Inflammatory macrophage (primary cell): ENCODE data around the gene SUDS3.

Source experiments
- DNase-seq, 2 donors: peaks; one replicate each; pipeline ENCODE4 v3.0.0-alpha.2; 2020 to 2022

SUDS3 gene

DNA sequence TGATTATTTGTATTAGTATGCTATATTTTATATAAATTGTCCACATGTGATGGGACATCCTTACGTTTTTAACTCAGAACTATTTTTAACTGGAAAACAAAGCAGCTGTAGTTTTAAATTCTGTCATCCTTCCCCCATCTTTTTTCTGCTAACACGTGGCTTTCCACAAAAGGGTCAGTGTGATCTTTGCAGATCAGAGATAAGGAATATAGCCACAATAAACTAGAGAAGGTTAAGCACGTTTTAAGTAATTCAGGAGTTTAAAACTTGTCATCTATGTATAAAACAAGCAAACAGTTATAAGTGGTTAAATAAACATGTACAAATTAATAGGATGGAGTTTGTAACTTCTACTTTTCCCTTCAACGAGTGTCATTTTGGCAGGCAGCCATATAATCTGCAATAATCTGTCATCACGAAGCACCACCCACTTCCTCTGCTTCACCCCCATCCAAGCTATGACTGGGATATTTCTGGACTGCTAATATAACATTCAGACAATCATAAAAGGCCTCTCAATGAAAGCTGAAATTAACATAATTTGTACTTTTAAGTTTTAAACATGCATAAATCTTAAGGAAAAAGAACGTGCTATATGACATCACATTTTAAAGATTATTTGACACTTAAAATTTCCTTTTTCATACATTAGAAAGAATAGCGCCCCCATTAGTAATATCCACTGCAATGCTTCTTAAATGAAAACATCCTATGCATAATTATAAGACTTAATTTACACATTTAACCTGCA, 18.9 kb upstream of the SUDS3 start:
- peak; percentile 85 to 94 for DNase-seq

DNA sequence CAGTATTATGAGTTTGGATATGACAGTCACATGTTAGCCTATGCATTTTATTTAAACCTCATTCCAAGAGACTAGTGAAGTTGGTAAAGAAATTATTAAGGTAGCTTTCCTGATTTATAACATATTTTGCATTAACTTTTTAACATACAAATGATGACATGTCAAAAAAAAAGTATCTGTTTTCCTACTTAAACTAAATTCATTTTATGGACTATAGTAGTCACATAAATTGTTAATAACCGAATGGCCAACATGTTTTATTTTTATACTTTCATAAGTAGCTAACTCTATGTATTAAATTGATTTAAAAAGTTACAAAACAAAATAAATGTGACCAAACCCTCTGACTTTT, 18.4 kb upstream of the SUDS3 start:
- no peak for DNase-seq

DNA sequence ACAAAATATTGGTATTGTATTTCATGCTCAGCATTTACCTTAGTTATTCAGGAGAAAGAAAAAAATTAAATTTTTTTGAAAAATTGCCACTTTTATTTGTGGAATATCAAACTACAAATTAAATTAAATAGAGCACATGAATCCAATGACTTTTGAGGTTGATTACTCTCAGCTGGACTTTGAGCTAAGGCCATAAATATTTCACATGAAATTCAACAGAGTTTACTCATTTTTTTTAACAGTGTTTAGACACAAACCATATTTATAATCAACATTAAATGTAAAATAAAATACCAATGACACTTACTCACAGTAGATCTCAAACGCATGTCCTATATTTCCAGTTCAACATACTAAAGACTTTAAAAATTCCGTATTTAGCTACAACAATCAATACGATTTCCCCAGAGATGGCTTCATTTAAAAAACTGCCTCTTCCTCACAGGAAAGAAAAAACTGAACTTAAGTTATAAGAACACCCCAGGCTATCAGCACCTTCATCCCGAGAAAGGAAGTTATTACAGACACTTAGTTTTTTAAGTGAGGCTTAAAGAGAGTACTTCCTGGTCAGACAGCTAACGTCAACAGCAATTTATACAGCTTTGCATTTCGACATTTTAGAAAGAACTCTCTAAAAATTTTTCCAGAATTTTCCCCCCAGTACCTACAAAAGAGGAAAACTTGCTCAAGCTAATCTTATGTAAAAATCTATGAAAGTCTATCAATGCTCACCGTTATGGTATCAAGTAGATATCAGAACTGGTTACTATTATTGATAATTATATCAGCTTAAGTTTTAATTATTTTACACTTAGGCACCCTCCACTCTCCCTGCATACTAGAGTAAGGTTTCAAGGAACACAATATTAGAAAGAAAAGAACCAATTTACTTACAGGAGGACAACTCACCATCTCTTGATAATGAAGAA, 17.5 kb upstream of the SUDS3 start:
- peak; percentile 69 to 81 for DNase-seq

DNA sequence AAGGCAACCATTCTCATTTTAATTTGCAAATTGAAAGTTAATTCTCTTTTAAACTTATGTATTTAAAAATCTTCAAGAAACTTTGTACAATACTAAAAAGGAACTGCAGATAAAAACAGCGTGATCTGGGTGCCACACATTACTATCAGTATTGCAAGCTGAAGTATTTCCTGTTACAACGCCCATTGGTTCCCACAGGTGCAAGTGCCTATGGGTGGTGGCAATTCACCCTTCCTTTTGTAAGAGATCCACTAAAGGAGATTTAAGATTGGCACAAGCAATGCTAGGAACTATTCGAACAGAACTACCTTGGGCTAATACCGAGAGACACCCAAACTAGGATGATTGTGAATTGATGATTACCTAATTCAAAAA, 16.8 kb upstream of the SUDS3 start:
- peak; percentile 38 to 50 for DNase-seq

DNA sequence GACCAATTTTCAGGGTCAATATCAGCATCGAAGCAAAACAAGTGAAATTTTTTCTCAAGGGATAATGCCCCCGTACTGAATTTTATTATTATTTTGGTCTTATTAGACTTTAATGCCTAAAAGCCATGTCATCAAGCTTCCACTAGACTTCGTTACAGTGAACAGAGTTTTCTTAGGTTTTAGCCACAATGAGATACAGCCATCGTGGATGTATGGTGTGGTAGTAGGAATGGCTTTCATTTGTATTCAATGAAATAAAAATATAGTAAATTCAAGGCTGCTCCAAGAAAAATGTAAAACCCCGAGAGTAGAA, 15.3 kb upstream of the SUDS3 start:
- no peak for DNase-seq

DNA sequence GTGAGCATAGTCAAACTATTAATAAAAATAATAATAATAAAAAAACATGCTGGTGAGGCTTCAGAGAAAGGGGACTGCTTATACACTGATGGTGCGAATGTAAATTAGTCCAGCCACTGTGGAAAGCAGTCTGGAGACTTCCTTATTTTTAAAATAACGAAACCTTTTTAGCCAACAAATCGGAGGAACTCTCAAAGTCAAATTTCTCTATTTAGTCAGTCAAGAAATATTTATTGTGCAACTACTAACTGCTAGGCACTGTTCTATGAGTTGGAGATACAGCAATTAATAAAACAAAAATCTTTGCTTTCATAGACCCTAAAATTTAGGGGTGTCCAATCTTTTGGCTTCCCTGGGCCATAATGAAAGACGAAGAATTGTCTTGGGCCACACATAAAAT, 14.5 kb upstream of the SUDS3 start:
- peak; percentile 65 to 90 for DNase-seq

DNA sequence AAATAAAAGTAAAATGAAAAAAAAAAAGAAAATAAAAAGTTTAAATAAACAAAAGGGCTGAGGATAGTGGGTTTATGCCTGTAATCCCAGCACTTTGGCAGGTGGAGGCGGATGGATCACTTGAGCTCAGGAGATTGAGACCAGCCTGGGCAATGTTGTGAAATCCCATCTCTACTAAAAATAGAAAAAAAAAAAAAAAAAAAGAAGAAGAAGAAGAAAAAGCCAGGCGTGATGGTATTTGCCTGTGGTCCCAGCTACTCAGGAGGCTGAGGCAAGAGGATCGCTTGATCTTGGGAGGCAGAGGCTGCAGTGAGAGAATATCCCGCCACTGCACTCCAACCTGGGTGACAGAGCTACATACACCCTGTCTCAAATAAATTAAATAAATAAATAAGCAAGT, 7.5 kb upstream of the SUDS3 start:
- peak; percentile 26 to 29 for DNase-seq

DNA sequence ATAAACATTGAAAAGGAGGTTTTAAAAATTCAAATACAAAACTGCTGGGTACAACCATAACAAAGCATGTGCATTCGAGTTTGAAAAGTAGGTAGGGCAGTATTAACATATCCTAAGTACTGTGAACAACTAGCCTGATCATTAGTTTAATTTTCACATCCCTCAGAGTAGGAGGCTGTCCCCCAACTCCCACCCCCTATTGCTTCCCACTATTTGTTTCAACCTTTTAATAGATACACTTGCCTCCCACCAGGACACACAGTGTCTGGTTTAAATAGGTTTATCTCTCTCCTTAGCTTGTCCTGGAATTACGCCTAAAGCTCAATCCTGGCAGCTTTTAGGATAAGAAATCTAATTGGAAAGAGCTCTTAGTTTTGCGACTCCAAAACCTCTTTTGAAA, 5.8 kb upstream of the SUDS3 start:
- no peak for DNase-seq

DNA sequence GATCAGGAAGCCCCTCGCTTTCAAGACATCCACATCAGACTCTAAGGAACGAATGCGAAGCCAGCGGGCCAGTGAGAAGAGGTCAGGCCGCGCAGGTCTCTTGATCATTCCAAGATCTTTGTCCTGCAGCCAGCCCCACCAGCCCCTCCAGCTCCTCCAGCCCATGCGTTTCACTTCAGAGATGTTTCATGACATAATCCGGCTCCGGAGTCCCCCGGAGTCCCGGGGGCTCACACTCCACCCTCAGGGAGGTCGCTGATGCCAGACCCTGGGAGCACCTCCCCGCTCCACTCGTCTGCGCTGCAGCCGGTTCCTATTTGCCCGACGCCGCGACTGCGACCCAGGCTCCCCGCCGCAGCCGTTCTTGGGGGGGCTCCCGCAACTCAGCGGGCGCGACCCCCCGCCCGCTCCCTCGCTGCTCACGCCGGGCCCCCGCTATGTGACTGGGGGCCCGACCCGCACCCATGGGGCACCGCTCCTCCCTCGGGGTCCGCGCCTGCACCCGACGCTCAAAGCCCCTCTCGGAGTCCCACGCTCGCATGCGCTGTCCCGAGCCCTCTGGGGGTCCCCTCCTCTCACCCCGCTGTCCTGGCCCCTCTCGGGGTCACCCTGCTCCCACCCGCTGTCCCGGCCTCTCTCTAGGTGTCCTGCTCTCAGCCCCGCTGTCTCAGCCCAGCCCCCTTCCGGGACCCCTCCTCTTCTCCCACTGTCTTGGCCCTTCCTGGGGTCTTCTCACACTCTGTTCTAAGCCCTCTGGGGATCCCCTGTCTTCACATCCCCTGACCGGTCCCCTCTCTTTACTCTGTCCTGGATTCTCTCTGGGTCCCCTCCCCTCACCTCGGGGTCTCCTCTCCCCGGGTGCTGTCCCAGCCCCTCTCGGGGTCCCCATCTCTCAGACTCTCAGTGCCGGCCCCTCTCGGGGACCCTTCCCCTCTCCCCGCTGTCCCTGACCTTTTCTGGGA, 4.8 kb upstream of the SUDS3 start:
- peak in 1 of 2 donors; percentile 23 for DNase-seq

DNA sequence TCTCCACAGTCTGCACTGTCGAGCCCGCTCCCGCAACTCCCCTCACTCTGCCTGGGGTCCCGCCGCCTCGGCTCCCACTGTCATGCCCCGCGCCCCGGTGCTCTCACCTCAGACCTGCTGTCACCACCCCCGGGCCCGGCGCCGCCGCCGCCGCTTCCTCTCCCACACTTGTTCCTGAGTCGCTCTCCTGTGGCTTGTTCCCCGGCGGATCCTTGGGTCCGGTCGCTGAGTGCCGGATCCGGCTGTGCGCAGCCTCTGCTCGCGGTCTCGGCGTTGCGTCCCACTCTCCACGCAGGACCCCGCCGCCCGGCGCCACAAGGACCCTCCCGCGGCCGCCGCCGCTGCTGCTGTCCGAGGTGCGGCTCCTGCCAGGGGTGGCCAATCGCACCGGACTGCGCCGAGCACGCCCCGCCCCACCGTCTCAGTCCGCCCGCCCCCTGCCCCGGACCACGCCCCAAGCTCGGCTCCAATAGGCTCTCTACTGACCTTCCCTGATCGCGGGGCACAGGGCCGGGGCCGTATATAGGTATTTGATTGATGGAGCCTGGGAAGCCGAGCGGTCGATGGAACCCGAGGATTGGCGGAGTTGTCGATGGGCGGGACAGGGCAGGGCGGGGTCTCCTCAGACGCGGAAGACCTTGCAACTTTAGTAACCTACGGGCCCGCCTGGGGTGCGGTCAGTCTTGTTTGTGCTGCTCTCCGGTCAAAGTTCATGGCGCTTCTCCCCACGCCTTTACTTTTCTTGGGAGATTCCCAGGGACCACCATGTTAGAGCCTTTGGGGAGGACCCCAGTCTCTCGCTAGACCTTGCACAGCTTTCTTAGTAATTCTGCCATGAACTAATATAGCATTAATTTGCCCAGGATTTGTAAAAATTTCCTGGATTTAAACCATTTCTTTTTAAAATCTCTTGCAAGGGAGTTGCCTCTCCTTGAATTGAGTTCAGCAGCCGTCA, 3.5 kb upstream of the SUDS3 start, which contains the start of gene TAOK3:
Gene TAOK3, minus strand, starts transcription at position 367 of the 955 bp plus-strand sequence. CDS start 117,340 bp downstream, outside the sequence.
- peak; percentile 99 for DNase-seq

DNA sequence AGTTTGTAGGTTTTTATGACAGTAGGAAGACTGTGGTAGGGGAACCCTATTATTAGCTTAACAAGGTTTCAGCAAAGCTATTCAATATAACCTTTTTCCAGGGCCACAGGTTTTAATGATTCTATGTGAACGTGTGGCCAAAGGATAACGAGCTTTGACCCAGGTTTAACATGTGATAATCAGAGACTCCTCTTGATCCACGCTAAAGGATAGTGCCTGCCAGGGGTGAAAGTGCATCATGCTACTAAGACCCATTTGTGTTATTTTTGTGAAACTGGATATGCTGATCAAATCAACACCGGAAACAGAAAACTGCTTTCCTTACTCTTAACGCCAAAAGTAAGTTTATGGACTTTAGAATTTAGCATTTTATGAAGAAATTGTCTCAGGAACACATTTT, 2.7 kb upstream of the SUDS3 start:
- no peak for DNase-seq

DNA sequence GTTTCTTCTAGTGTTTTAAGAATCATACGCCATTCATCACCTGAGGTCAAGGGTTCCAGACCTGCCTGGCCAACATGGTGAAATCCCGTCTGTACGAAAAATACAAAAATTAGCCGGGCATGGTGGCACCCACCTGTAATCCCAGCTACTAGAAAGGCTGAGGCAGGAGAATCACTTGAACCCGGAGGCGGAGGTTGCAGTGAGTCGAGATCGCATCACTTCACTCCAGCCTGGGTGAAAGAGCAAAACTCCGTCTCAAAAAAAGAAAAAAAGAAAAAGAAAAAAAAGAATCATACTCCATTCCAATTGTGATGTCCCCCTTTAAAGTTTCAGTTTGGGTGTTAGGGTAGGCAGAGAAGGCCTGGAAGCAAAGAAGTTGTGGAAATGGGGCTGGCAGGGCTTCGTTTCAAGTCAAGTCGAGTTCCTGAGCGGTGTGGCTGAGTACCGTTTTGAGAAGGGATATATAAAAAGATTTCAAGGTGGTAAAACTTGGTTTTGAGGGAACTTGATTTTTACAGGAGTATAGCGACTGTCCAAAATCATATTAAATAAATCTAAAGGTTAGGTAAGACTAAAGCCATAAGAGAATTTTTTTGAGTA, 2.1 kb upstream of the SUDS3 start:
- DNase-seq: no peak

DNA sequence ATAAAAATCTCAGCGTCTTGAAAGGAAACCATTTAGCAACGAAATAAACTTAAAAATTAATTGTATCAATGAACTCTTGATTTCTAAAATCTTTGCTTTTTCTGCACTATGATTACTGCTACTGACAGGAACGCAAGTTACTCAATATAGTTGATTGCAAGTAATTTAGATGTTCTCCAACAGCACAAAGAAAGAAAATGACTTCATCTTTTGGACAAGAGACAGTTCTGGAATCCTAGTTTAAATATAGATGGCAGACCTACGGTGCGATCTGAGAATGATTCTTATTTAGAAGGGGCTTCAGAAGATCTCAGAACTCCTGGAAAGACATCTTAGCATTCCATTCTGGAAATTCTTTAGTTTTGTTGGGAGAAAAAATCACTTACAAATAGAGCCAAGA, 1.4 kb upstream of the SUDS3 start:
- no peak for DNase-seq

DNA sequence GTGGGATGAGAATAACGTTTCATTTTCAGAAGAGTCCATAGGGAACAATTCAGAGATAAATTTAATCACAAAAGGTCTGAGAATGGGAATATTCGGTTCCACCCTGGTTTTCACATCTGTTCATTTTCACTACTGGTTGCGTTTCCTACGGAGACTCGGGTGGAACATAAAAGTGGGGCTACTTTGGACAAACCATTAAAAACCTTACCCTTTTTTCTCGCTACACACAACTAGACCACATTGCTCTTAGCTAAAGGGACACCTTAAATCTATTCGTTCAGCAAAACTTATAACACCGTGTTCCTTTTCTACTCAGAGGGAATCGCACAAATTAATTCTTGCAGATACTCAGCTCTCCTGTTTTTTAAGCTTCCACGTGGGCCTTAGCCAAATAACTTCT, 1.0 kb upstream of the SUDS3 start:
- no peak for DNase-seq

DNA sequence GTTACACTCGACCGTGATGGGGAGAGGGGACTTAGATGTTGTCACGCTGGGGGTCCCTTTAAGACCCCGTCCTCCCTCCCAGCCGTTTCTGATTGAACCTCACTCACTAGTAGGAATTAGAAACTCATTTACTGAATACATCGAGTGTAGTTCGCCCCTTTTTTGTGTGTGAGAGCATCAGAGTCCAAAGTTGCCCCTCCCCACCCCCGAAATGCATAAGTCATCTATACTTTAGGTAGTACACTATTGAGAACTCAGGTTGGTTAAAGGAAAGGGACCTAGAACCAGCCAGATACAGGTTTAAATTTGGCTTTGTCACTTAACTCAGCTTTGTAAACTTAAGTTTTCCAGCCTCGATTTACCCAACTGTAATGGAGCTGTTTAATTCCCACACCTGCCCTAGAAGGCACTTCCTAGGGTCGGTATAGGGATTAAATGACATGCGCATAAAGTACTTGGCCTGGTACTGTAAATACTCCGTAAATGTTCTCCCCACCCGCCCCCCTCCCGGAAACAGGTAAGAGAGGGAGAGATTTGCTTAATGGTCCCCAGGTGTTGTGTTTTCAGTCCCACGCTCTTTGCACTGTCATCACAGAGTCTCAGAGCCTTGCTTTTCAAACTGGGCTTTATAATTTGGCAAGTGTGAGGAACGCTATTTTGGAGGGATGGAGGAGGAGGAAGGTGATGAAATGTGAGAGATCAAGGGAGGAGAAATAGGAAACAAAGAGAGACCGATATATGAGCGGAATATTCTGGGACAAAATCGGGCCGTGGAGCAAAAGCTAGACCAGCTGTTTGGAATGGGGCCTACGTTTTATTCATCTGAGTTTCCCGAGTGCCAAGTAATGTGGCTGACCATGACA, 897 bp downstream of the SUDS3 start:
- DNase-seq: no peak

DNA sequence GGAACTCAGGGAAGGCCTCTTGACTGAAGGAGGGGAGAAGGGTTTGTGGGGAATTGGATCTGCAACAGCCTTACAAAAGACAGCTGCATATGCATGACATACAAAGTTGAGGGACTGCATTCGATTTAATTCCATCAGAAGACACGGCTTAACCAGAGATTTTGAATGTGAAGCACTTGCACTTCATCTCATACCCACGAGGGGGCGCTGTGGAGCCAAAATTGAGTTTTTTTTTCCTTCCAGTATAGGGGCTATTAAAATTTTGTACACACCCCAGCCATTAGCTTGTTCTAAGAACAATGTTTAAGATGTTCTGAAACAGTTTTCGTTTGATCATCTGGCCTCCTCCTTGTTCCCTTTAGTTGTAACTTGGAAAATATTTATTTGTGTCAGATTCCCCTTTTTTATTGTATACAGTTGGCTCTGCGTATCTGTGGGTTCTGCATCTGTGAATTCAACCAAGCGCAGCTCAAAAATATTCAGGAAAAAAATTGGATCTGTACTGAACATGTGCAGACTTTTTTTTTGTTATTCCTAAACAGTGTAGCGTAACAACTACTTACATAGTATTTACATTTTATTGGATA, 1.6 kb downstream of the SUDS3 start:
- DNase-seq: peak; percentile 62 to 75

DNA sequence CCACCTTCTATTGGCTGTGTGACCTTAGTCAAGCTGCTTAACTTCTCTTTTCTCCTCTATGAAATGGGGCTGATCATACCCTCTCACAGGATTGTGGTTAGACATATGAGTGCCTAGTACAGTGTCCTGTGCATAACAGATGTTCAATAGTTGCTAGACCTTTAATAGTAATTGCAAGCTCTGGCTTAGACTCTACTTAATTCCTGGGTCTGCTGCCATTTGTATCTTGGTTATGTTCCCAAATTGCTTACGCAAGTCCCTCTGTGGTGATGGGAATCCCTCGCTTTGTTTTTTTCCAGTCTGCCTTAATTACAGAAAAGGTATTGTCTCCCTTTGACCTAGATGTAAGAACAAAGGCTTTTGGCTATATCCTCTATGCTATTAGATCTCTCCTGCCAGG, 15.1 kb downstream of the SUDS3 start:
- DNase-seq: no peak

DNA sequence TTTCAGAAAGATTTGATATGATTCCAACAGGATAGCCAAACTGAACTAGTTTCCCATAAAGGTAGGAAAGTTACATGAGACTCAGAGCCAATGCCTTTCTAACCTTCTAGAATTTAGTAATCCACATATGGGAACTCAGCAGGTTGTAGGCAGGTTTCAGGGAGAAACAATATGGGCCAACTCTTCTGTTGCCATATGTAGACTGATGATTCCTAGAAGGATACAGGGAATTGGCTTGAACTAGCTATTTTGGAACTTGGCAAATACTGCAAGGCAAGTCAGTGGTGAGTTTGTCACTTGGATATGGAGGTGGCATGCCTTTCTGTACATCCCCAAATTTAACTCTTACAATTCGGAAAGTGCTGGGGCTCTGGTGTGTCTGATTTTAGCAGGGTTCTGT, 15.5 kb downstream of the SUDS3 start:
- no peak for DNase-seq

DNA sequence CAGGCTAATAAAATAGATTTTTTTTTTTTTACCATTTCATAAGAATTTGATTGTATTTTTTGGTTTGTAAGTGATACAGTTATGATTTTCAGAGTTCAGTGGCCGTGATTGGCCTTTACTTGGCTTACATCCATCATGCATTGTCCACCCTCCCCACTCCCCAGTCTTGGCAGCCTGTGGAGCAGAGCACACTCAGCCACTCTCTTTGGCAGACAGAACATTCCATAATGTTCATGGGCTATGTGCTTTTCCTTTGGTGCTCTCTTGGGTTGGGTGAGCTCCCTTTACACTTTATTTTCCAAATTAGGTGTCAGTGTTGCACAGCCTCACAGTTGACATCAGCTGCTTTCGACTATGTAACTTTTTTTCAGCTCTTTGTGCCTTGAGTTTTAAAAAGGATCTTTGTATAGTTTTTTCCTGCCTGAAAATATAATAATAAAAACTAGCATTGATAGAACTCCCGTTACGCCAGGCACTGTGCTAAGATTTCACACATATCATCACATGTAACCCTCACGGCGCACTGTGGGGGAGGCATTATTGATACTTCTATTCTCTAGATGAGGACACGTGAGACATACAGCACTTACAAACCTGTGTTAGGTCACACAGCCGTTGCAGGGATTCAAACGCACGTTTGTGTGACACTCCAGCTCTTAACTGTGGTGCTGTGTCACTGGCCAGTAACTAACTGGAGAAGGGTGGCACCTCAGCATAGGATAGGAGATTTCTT, 21.5 kb downstream of the SUDS3 start:
- no peak for DNase-seq
